Measurements from ENCODE around the gene SIRPA.

Gene SIRPA

GRCh38 chr20:1894951-1895673 lies at the start of gene SIRPA:
Gene SIRPA, plus strand, starts transcription at chr20:1895407. Its CDS starts 41 bp downstream, at chr20:1895448.
- TF ChIP-seq, protein P1, sequence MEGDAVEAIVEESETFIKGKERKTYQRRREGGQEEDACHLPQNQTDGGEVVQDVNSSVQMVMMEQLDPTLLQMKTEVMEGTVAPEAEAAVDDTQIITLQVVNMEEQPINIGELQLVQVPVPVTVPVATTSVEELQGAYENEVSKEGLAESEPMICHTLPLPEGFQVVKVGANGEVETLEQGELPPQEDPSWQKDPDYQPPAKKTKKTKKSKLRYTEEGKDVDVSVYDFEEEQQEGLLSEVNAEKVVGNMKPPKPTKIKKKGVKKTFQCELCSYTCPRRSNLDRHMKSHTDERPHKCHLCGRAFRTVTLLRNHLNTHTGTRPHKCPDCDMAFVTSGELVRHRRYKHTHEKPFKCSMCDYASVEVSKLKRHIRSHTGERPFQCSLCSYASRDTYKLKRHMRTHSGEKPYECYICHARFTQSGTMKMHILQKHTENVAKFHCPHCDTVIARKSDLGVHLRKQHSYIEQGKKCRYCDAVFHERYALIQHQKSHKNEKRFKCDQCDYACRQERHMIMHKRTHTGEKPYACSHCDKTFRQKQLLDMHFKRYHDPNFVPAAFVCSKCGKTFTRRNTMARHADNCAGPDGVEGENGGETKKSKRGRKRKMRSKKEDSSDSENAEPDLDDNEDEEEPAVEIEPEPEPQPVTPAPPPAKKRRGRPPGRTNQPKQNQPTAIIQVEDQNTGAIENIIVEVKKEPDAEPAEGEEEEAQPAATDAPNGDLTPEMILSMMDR (IDR thresholded peaks at IDR 0.05; ENCODE audit: insufficient read depth, low read depth, low read length, missing control alignments), result no peak
- peak within 1 kb of the TSS; percentile 41 for H3K4me3 ChIP-seq (ENCODE audit: low read depth, low read length)
- DNase-seq (ENCODE audit: low read depth), result no peak

DNA sequence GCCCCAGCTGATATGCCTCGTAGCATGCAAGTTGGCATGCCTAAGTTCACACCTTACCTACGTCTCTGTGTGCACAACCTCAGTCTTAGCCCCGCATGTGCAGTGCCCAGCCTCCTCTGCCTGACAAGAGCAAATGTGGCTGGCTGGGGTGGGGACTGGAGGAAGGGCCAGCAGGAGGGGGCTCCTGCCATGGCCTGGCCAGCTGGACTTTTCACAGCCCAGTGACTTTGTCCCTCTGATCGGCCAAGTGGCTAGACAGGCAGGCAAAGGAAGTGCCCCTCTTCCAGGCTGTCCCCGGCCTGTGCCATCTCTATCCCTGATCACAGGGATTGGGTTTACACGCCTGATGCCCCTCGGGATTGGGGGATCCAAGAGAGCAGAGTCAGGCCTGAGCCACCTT lies 49.5 kb upstream of the SIRPA start:
- DNase-seq (ENCODE audit: low read depth), result no peak
- H3K4me3 ChIP-seq (ENCODE audit: low read depth, low read length), result no peak overlapping the region
- TF ChIP-seq, protein P1 (IDR thresholded peaks at IDR 0.05; ENCODE audit: insufficient read depth, low read depth, low read length, missing control alignments), result no peak

GRCh38 chr20:1846341-1846740 lies 48.9 kb upstream of the SIRPA start:
- TF ChIP-seq, protein P1 (IDR thresholded peaks at IDR 0.05; ENCODE audit: insufficient read depth, low read depth, low read length, missing control alignments), result no peak
- no peak for DNase-seq (ENCODE audit: low read depth)
- H3K4me3 ChIP-seq (ENCODE audit: low read depth, low read length), result no peak overlapping the region

DNA sequence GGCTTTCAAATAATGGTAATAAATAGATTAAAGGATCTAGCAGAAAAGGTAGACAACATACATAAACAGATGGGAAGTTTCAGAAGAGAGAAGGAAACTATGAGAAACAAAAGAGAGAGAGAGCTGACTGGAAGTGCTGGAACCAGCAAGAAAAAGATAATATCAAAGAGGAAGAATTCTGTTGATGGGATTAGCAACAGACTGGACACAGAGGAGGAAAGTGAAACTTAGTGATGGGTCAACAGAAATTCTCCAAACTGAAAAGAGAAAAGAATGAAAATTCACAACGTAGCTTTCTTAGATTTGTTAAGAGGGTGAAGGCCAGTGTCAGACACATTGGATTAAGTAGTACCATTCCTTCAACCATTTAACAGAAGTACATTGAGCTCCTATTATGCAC lies 48.3 kb upstream of the SIRPA start:
- H3K4me3 ChIP-seq (ENCODE audit: low read depth, low read length), result no peak overlapping the region
- no peak for DNase-seq (ENCODE audit: low read depth)
- TF ChIP-seq, protein P1 (IDR thresholded peaks at IDR 0.05; ENCODE audit: insufficient read depth, low read depth, low read length, missing control alignments), result no peak

DNA sequence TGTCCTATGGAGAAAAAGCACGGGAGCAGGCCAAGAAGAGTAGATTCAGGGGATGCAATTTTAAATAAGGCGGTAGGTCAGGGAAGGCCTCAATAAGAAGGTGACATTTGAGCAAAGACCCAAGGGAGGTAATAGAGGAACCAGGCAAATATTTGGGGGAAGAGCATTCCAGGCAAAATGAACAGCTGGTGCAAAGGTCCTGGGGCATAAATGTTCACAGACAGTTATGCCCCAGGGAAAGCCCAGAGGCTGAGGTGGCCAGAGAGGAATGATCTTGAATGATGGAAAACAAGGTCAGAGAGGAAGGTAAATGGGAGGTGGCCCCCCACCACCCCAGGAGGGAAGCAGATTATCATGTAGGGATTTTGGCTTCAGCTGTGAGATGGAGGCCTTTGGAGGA lies 47.4 kb upstream of the SIRPA start:
- H3K4me3 ChIP-seq (ENCODE audit: low read depth, low read length), result no peak overlapping the region
- no peak for DNase-seq (ENCODE audit: low read depth)
- TF ChIP-seq, protein P1 (IDR thresholded peaks at IDR 0.05; ENCODE audit: insufficient read depth, low read depth, low read length, missing control alignments), result no peak

- no peak for DNase-seq (ENCODE audit: low read depth)
- TF ChIP-seq, protein P1 (IDR thresholded peaks at IDR 0.05; ENCODE audit: insufficient read depth, low read depth, low read length, missing control alignments), result no peak
- no peak overlapping the region for H3K4me3 ChIP-seq (ENCODE audit: low read depth, low read length)
Observed at GRCh38 chr20:1848373-1848772, 46.8 kb upstream of the SIRPA start.

DNA sequence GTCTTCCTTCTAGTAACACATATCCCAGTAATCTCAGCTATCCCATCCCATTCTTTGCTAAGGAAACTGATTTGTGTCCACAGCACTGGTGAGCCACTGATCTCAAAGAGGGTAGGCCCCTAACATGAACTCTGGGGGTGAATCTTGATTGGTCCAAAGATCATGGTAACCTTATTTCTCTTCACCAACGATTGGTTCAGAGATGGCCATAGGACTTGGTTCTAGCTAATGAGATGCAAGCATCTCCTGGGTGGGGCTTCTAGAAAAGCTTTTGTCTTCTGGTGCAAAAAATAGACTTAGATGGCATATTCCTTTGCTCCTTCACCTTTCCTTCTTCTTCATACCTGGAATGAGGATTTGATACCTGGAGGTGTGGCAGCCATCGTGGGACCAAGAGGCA lies 43.8 kb upstream of the SIRPA start:
- DNase-seq (ENCODE audit: low read depth), result no peak
- H3K4me3 ChIP-seq (ENCODE audit: low read depth, low read length), result no peak overlapping the region
- TF ChIP-seq, protein P1 (IDR thresholded peaks at IDR 0.05; ENCODE audit: insufficient read depth, low read depth, low read length, missing control alignments), result no peak
